ENCODE measurements around the gene TRPM6.

GRCh38 chr9:74867483-74867882 is 20.2 kb downstream of the TRPM6 start:
- TF ChIP-seq GATA2 (IDR thresholded peaks at IDR 0.05; ENCODE audit: low read depth, low read length) (no peak), GATA3 (IDR thresholded peaks at IDR 0.05; ENCODE audit: low read depth, low read length) (no peak)

All from SH-SY5Y (cell line).